Activated CD4-positive, alpha-beta T cell treated with anti-CD3 and anti-CD28 coated beads, Interleukin-2, amount 50 U/mL, for 48 hours (primary cell): ENCODE measurements around the gene PODXL2.
A peak's percentile ranks its signal among the peaks of the same experiment; 100 is the strongest.
"Not testable (repeated sequence)": the region's sequence is repeated elsewhere in the genome, so short reads cannot be mapped to it uniquely, and the experiment has no call there.

Experiments used
- DNase-seq, 2 experiments: peaks; one replicate each; pipeline ENCODE4 v3.0.0-alpha.2; 2020

PODXL2 gene

GRCh38 chr3:127676921-127677351 is 48.0 kb downstream of the PODXL2 start:
- no peak for DNase-seq

DNA sequence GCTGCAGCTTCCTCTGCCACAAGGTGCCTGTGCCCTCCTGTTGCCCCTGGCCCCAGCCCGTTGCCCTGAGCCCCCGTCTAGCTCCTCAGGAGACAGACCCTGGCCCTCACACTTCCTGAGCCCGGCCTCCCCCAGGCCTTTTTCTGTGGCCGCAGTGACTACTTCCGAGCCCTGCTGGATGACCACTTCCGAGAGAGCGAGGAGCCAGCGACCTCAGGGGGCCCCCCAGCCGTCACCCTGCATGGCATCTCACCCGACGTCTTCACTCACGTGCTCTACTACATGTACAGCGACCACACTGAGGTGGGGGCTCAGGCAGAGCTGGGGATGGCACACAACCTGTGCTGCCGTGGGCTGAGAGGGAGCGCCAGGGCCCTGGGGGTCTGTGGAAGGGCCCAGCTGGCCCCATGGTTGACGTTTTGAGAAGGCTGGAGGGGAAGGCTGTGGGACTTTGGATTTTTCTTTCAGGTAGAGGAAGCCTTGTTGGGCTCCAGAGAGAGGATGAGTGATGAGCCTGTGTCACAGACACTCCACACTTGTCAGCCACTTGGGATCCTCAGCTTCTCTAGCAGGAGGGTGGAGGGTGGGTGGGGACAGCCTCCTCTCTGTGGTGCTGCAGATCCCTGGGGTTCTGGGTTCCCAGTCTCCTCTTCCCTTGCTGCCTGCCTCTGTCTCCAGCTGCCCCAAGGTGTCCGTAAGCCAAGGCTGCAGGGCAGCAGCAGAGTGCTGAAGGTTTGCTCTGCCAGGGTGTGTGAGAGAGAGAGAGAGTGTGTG is 48.7 kb downstream of the PODXL2 start:
- no peak for DNase-seq

- DNase-seq, result no peak
Measured at GRCh38 chr3:127678315-127678599, 49.3 kb downstream of the PODXL2 start.

DNA sequence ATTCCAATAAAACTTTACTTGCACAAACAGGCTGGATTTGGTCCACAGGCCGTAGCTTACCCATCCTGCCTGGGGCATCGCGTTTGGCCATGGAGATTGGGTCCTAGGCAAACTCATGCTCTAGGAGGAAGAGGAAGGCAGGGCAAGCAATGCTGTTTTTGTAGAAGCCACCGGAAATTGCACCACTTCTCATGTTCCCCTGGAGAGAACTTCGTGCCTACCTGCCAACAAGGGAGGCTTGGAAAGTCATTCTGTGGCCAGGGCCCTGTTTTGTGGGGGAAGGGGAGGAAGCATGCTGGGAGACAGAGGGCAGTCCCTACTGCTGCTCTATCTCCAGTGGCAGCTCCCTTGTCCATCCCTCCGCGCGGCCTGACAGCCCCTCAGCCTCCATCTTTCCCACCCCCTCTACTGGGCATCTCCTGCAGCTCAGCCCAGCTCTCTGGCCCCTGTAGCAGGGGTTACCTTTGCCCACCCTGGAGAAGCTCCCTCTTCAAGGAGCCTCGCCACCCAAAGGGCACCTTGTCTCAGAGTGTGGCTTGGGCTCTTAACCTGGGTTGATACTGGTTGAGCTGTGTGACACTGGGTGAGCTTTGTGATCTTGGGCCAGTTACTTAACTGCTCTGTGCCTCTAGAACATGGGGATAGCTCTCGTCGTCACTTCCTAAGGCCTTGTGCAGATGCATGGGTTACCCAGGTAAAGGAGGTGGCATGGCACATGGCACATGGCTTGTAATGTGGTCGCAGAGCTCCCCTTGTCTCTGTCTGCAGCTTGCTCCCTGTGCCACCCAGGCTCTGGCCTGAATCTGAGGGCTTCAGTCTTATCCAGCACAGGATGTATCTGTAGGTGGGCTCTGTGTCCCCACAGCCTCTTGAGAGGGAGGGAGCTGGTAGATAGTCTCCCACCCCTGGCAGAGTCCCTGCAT is 49.9 kb downstream of the PODXL2 start:
- DNase-seq, result no peak

DNA sequence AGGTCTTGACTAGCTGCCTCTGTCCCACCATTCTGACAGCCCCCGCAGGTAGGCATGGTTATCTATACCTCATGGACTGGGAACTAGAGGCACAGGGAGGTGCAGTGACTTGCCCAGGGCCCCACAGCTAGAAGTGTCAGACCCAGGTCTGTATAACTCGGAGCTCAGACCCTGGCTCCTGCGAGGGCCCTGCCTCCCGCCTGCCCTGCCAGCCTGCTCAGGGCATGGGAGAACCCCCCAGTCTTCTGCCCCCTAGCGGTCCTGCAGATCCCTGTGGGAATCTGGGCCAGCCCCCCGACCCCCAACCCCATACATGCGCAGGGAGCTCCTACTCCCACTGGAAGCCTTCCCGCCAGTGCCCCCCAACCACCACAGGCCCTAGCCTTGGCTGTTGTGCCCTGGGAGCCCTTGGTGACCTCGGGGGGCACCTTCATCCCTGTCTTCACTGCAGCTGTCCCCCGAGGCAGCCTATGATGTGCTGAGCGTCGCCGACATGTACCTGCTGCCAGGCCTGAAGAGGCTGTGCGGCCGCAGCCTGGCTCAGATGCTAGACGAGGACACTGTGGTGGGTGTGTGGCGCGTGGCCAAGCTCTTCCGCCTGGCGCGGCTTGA is 50.7 kb downstream of the PODXL2 start:
- DNase-seq, result peak in 1 of 2 experiments; percentile 1

GRCh38 chr3:127680146-127680661 is 51.2 kb downstream of the PODXL2 start:
- DNase-seq, result peak in 1 of 2 experiments; percentile 1

GRCh38 chr3:127680798-127681221 is 51.8 kb downstream of the PODXL2 start:
- peak in 1 of 2 experiments; percentile 0 for DNase-seq

- DNase-seq, result not testable (repeated sequence)
Measured at GRCh38 chr3:127682175-127682554, 53.2 kb downstream of the PODXL2 start.

- peak in 1 of 2 experiments; percentile 2 for DNase-seq
Measured at GRCh38 chr3:127682561-127682960, 53.6 kb downstream of the PODXL2 start.

DNA sequence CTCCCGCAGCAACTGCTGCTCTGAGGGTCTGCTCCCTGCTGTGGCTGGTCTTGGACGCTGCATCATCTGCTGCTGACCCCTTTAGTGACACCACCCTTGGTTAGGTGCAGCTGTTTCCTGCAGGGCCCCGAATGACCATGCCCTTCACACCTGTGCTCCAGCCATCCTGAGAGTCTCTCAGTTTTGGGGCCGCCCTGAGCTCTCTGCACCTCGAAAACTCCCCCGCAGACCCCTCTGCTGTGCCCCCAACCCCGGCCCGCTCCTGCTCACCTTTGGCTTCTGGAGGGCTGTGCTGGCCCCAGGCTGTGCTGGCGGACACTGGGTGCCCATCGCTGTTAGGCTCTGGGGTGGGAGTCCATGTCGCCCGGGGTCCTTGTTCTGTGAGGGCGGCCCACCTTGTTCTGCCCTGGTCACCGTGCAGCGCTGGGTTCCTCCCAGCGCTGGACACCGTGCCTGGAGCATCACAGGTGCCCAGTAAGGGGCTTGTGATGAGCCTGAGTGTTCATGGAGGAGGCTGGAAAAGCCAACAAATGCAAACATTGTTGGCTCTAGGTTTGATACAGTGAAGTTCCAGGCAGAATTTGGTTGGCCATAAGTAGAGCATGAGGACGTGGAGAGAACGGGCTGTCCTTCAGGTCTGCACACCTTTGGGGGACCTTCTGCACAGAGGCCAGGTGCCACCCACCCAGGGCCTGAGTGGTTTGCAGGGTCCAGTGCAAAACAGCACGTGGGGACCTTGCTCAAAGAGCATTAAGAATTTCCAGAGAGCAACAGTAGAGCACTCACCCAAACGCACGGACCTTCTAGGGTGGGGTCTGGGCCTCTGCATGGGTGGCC is 56.1 kb downstream of the PODXL2 start:
- DNase-seq, result no peak

- DNase-seq, result no peak
Measured at GRCh38 chr3:127685708-127686511, 56.9 kb downstream of the PODXL2 start.

GRCh38 chr3:127686512-127686894 is 57.5 kb downstream of the PODXL2 start:
- no peak for DNase-seq

GRCh38 chr3:127687228-127687737 is 58.3 kb downstream of the PODXL2 start:
- DNase-seq, result no peak

- DNase-seq, result no peak
Measured at GRCh38 chr3:127688022-127688415, 59.0 kb downstream of the PODXL2 start.

- no peak for DNase-seq
Measured at GRCh38 chr3:127688416-127689265, 59.7 kb downstream of the PODXL2 start.

- no peak for DNase-seq
Measured at GRCh38 chr3:127689266-127689860, 60.4 kb downstream of the PODXL2 start.

DNA sequence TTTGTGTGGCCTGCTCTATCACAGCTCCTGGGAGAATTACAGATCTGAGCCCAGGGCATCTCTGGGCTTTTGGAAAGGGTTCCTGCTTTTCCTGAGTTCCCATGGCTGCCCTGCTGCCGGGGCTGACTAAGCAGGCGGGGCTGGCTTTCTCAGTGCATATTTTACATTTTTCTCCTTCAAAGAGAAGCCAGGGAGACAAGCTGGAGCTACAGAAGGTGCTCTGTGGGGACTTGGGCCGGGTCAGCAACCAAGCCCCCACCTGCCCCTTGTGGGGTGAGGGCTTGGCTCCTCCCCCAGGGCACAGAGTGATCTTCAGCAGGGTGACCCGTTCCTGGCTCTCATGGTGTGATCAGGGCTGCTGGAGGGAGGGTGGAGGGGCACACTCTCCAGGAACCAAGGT is 61.1 kb downstream of the PODXL2 start:
- no peak for DNase-seq

DNA sequence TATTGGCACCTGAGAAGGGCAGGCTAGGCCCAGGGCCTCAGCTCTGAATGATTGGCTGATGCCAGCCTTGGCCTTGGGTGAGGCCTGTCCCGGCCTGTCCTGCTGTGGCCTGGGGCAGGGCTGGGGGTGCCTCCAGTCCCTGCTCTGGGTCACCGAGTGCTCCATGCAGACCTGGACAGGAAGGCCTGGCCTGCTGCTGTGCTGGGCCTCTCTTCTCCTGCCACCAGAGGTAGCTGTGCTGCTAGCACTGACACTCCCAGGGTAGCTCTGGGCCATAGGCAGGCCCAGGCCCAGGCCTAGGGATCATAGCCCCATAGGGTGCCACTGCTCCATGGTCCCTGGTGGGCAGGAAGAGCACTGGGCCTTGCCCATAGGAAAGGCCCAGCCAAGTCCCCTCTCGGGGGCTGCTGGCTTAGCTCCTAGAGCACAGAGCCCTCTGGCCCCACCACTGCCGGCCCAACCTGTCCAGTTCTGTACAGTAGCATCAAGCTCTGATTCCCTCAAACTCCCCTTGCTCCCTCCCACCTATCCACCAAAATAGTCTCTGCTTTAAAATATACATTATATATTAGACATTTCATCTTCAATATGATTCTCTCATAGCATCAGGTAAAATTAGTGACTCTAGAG is 62.0 kb downstream of the PODXL2 start:
- no peak for DNase-seq

DNA sequence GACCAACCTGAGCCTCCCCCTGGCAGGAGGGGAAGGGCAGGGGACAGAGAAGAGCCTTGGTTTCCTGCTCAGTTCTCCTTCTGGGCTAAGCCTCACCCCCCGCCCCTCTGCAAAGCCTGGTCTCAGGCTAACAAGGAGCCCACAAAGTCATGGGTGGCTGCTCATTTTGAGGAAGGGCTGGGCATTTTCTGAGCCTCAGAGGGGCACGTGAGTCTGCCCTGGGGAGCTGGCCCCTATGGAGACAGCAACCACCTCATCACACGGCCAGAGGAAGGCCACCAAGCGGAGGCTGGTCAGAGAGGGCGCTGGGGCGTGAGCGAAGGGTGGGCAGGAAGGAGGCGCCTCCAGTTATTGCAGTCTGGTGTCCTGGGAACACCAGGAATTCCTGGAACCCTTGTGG is 62.5 kb downstream of the PODXL2 start:
- no peak for DNase-seq
